WTC11 (cell line): Measurements from ENCODE around the gene ATF1.

ENCODE experiments used
- AR ChIP-seq: fragments of 250-450 bp; sonication (Bioruptor Pico); IDR thresholded peaks from 2 replicates; pipeline ENCODE4 v1.9.0; 2021; ENCODE audit warnings: mild to moderate bottlenecking
- CREB1 ChIP-seq: sonication (generic); formaldehyde crosslinking; IDR thresholded peaks from 2 replicates; pipeline ENCODE4 v1.8.0; 2023; ENCODE audit warnings: mild to moderate bottlenecking, missing genetic modification reagents
- CTCF ChIP-seq: fragments of 200-600 bp; IDR thresholded peaks from 2 replicates; pipeline ENCODE4 v1.8.0; 2022; ENCODE audit warnings: antibody characterized with exemption
- E2F4 ChIP-seq: sonication (generic); formaldehyde crosslinking; IDR thresholded peaks from 2 replicates; pipeline ENCODE4 v1.8.1; 2022; ENCODE audit warnings: low read depth, mild to moderate bottlenecking, moderate library complexity, missing genetic modification reagents, borderline replicate concordance
- IRF2 ChIP-seq: sonication (generic); formaldehyde crosslinking; IDR thresholded peaks from 2 replicates; pipeline ENCODE4 v1.8.0; 2022; ENCODE audit warnings: low read depth, missing genetic modification reagents, borderline replicate concordance

GRCh38 chr12:50751948-50752721 is 11.8 kb upstream of the ATF1 start:
- TF ChIP-seq E2F4 (CRISPR knock-in tag) (no peak), CTCF (no peak), AR (CRISPR knock-in tag) (no peak), IRF2 (CRISPR knock-in tag) (no peak), CREB1 (CRISPR knock-in tag) (no peak)
